ENCODE data around the gene FAM50B. TPM values are rescaled to one million over a fixed set of nuclear protein-coding genes. Genes with fewer than 3 reads are reported as not detected.
A peak's percentile ranks its signal among the peaks of the same experiment; 100 is the strongest.

Gene FAM50B
- polyA plus RNA-seq: 14.0 TPM

DNA sequence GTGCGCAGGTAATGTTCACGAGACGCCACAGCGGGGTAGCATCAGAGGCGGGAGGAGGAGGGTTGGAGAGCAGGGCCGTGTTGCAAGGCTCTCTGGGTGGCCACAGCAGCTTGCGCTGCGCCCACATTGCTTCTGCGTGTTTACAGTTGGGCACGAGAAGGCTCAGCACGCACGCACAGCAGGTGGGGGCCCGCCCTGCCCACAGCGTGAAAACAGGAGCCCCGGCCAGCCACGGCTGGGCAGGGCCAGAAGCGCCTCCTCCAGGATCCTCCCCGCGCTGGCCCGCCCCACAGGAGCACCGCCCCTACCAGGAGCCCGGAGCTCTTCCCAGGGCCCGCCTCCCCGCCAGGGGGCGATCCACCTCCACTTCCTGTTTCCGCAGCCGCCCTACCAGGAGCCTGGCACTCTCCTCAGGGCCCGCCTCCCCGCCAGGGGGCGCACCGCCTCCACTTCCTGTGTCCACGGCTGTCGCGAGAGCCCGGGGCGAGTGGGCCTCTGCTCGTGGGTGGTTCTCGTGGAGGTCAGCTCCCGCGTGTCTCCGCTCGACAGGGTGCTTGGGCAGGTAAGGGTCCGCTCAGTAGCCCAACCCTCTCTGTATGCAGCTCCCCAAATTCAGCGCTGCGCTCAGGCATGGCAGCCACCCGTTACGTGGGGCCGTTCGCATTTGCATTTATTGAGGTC, at the start of gene FAM50B:
TSS of gene FAM50B (plus strand) at position 449 of the 681 bp plus-strand sequence. CDS start 439 bp downstream, outside the sequence.
- Mint-ChIP-seq H3K4me3 (peak within 1 kb of the TSS; percentile 71 to 92 (median 82)), H3K4me1 (peaks cover 17 to 22% (median 22%) of the 10 kb centered on the region in 3 donors), H3K27ac (peak within 1 kb of the TSS; percentile 32 to 93 (median 73)), H3K36me3 (peaks cover 6% of the 10 kb centered on the region), H3K9me3 (no peaks in the 10 kb centered on the region), H3K27me3 (no peaks in the 10 kb centered on the region)

- H3K9me3 Mint-ChIP-seq: no peaks in the 10 kb centered on the region
- H3K27me3 Mint-ChIP-seq: peaks cover 2% of the 10 kb centered on the region
- H3K4me3 Mint-ChIP-seq: peak overlapping the region in 1 of 4 donors; percentile 79
- H3K4me1 Mint-ChIP-seq: peaks cover 37 to 47% (median 45%) of the 10 kb centered on the region in 3 donors
- peak overlapping the region in 1 of 3 donors; percentile 67 for H3K27ac Mint-ChIP-seq
- peaks cover 2% of the 10 kb centered on the region for H3K36me3 Mint-ChIP-seq
These were observed 49.5 kb upstream of the FAM50B start for GRCh38 chr6:3799719-3800118.

DNA sequence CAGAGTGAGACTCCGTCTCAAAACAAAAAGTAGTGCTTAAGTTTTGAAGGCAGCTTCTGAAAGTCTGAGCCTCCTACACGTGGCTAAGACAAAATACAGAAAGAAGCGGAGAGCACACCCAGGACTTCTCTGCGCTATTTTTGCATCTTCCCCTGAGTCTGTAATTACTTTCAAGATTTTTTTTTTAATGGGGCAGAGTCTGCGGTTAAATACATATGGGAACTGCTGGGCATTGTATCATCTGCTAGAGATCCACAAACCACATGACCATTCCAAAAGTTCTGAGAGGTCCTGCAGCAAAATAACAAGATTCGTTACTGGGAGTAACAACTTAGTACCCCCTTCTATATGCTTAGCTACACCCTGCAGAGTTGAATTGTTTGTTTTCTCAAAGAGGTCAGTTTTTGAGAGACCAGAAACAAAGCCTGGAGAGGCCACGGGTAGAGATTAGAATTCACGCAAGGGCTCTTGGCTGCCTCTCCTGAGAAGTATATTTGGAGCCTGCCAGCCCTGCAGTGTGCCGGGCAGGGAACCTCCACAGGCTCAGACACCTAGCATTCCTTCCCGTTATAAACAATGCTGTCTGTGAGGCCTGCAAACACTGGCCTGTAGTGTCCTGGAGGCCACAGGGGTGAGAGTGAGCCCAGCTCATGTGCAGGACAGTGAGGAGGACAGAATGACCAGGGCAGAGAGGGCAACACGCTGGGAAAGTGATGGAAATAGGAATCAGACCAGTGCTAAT, 48.2 kb upstream of the FAM50B start:
- peak overlapping the region in 1 of 4 donors; percentile 19 for H3K4me3 Mint-ChIP-seq

DNA sequence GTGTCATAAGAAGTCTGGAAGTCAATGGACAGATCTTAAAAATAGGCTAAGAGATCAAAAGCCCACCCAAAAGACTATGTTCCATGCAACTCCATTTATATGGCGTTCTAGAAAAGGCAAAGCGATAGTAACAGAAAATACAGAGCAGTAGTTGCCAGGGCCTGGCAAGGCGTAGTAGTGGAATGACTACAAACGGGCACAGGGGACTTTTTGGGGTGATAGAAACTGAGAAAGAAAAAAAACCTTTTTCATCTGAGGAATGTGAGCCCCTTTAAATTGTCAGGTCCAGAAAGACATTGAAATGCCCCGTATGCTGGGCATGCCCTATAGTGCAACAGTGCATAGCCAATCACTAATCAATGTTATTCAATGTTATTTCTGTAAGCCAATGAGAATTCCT, 47.2 kb upstream of the FAM50B start:
- Mint-ChIP-seq H3K27me3 (peaks cover 2% of the 10 kb centered on the region), H3K9me3 (no peaks in the 10 kb centered on the region), H3K27ac (peak overlapping the region in 1 of 3 donors; percentile 46)

More for the DNA sequence above, 48.2 kb upstream of the FAM50B start:
- Mint-ChIP-seq H3K36me3 (peaks cover 2% of the 10 kb centered on the region), H3K27ac (no peak overlapping the region), H3K9me3 (no peaks in the 10 kb centered on the region), H3K27me3 (peaks cover 2% of the 10 kb centered on the region), H3K4me1 (peaks cover 37 to 47% (median 45%) of the 10 kb centered on the region in 3 donors)

DNA sequence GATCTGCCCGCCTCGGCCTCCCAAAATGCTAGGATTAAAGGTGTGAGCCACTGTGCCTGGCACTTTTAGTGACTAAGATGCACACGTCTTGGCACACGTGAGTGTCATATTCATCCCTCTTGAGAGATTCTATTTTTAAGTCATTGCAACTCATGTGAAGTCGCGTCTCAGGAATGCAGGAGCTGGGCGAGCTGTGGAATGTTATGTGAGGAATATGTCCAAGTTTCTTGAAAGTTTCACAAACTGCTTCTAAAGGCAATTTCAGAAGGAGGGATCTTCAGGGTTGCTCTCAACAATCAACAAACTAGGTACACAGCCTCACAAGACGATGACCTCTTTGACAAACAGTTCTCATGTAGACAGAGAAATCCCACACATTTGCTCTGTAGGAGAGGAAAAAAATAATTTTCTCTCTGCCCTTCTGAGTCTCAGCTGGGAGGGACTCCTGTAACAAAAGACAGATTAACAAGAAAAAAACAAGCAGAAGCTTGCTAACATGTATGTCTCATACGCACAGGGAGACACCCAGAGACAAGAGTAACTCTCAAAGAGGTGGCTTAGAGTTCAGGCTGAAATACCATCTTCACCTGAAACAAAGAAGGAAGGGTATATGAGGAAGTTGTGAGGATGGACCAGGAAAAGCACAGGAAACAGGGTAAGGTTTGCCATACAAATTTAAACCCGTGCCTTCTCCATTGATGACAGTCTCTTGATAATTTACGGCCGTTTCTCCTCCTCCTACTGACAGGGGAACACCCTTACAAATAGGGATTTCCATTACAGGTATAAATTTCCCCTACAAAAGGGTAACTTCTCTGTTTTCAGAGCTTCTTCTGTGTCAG, 45.3 kb upstream of the FAM50B start:
- Mint-ChIP-seq H3K27me3 (no peaks in the 10 kb centered on the region), H3K36me3 (peaks cover 6% of the 10 kb centered on the region), H3K4me3 (peak overlapping the region in 1 of 4 donors; percentile 10), H3K4me1 (peaks cover 30 to 33% (median 33%) of the 10 kb centered on the region in 3 donors), H3K27ac (peak overlapping the region in 1 of 3 donors; percentile 69), H3K9me3 (no peaks in the 10 kb centered on the region)

More for the DNA sequence above, 47.2 kb upstream of the FAM50B start:
- Mint-ChIP-seq H3K4me1 (peaks cover 37 to 47% (median 45%) of the 10 kb centered on the region in 3 donors), H3K36me3 (peaks cover 2% of the 10 kb centered on the region), H3K4me3 (peak overlapping the region in 1 of 4 donors; percentile 23)

GRCh38 chr6:3804964-3805363, 44.2 kb upstream of the FAM50B start:
- no peaks in the 10 kb centered on the region for H3K27me3 Mint-ChIP-seq
- H3K27ac Mint-ChIP-seq: no peak overlapping the region
- H3K4me3 Mint-ChIP-seq: peak overlapping the region in 1 of 4 donors; percentile 22
- H3K4me1 Mint-ChIP-seq: peaks cover 22 to 27% (median 24%) of the 10 kb centered on the region in 3 donors
- H3K9me3 Mint-ChIP-seq: no peaks in the 10 kb centered on the region
- peaks cover 3% of the 10 kb centered on the region for H3K36me3 Mint-ChIP-seq

DNA sequence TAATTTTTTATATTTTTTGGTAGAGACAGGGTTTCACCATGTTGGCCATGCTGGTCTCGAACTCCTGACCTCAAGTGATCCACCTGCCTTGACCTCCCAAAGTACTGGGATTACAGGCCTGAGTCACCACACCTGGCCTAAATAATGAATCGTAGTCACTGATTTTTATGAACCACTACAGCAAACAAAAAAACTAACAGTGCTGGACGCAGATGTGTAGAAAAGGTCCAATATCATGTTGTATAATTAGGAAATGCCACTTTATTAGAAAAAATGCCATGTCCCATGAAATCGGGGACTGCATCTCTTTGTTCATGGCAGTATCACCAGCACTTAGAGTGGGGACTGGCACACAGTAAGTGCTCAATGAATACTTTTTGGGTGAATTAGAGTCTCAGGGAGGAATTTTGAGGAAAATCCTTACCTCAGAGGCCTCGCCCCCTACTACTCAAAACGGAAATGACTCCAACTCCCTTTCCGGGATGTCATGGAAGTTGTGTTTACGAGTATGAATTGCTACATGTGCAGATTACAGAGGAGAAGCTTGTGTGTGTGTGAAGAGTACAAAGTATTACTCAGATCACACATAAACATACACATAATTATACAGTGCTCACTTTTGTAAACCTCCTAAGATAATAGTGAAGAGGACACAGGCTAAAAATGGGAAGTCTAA, 43.6 kb upstream of the FAM50B start:
- peaks cover 18 to 22% (median 20%) of the 10 kb centered on the region in 3 donors for H3K4me1 Mint-ChIP-seq
- H3K27me3 Mint-ChIP-seq: no peaks in the 10 kb centered on the region
- H3K4me3 Mint-ChIP-seq: peak overlapping the region in 1 of 4 donors; percentile 30
- no peak overlapping the region for H3K27ac Mint-ChIP-seq
- no peaks in the 10 kb centered on the region for H3K9me3 Mint-ChIP-seq
- peaks cover 3% of the 10 kb centered on the region for H3K36me3 Mint-ChIP-seq

DNA sequence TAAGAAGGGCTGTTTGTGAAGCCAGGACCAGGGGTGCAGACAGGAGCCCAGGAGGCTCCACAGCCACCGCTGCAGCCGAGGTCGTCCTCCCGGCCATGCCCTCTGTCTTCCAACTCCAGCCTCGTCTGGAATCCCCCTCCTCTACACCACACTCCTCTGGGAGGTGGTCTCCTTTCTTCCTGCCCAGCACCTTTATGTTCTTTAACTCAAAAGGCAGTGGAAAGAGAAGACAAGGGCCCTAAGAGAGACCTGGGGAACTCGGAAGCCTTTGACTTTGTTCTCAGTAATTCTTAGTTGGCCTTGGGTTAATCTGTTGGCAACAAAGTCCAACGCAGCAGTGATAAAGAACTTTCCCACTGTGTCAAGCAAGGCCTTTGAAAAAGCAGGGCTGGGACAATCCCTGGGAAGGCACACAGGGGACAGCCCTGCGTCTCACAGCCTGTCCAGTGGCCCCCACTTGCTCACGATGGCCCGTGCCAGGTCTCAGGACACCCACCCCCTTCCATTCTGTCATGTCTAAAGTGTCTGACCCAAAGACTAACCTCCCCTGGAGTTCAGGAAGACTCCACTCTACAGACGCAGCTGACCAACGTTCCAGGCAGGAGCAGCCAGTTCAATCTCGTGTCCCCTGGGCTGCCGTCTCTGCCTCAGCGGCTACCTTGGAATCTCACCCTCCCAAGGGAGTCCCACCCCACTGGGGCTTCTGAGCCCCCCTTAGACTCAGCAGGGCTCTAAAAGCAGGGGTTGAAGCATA, 42.8 kb upstream of the FAM50B start:
- Mint-ChIP-seq H3K4me3 (peak overlapping the region in 2 of 4 donors; percentile 32 to 39), H3K27ac (no peak overlapping the region), H3K36me3 (peaks cover 3% of the 10 kb centered on the region)

GRCh38 chr6:3808199-3808598, 41.0 kb upstream of the FAM50B start:
- no peaks in the 10 kb centered on the region for H3K27me3 Mint-ChIP-seq
- no peak overlapping the region for H3K4me3 Mint-ChIP-seq
- no peaks in the 10 kb centered on the region for H3K9me3 Mint-ChIP-seq

More for the DNA sequence above, 42.8 kb upstream of the FAM50B start:
- Mint-ChIP-seq H3K27me3 (no peaks in the 10 kb centered on the region), H3K4me1 (peaks cover 11 to 14% (median 14%) of the 10 kb centered on the region in 3 donors), H3K9me3 (no peaks in the 10 kb centered on the region)

GRCh38 chr6:3808759-3809514, 40.2 kb upstream of the FAM50B start:
- Mint-ChIP-seq H3K4me1 (peaks cover 1 to 4% (median 3%) of the 10 kb centered on the region in 3 donors), H3K4me3 (no peak overlapping the region), H3K27ac (no peak overlapping the region), H3K36me3 (peaks cover 3% of the 10 kb centered on the region), H3K27me3 (no peaks in the 10 kb centered on the region), H3K9me3 (no peaks in the 10 kb centered on the region)

More at GRCh38 chr6:3808199-3808598, 41.0 kb upstream of the FAM50B start:
- Mint-ChIP-seq H3K27ac (no peak overlapping the region), H3K36me3 (peaks cover 3% of the 10 kb centered on the region), H3K4me1 (peaks cover 6 to 8% (median 6%) of the 10 kb centered on the region in 3 donors)

DNA sequence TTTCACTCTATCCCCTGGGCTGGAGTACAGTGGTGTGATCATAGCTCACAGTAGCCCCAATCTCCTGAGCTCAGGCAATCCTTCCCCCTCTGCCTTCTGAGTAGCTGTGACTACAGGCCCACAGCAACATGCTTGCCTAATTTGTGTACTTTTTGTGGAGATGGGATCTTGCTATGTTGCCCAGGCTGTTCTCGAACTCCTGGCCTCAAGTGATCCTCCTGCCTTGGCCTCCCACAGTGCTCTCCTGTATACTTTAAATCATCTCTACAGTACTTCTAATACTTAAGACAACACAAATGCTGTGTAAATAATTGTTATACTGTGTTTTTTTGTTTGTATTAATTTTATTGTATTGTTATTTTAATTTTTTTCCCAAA, 39.7 kb upstream of the FAM50B start:
- peaks cover 0 to 1% (median 0%) of the 10 kb centered on the region in 3 donors for H3K4me1 Mint-ChIP-seq
- no peak overlapping the region for H3K4me3 Mint-ChIP-seq
- H3K36me3 Mint-ChIP-seq: peaks cover 3% of the 10 kb centered on the region
- H3K27me3 Mint-ChIP-seq: no peaks in the 10 kb centered on the region
- no peaks in the 10 kb centered on the region for H3K9me3 Mint-ChIP-seq
- no peak overlapping the region for H3K27ac Mint-ChIP-seq

DNA sequence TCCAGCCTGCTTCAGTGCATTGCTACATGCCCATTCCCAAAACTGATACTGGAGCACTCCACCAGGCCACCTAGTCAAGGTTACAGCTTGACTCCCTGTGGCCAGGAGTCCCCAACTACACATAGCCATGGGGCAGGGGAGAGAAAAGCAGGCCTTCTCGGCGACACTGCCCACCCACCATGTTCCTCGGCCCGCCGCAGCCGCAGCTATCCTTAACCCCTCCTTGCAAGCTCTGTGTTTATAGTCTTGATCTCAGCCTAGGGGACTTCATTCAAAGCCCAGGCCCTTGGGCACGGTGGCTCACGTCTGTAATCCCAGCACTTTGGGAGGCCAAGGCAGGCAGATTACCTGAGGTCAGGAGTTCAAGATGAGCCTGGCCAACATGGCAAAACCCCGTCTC, 39.2 kb upstream of the FAM50B start:
- H3K36me3 Mint-ChIP-seq: peaks cover 3% of the 10 kb centered on the region
- no peaks in the 10 kb centered on the region for H3K9me3 Mint-ChIP-seq

GRCh38 chr6:3811191-3811590, 38.0 kb upstream of the FAM50B start:
- peaks cover 3% of the 10 kb centered on the region for H3K36me3 Mint-ChIP-seq
- H3K4me1 Mint-ChIP-seq: peaks cover 0 to 1% (median 0%) of the 10 kb centered on the region in 3 donors
- H3K9me3 Mint-ChIP-seq: no peaks in the 10 kb centered on the region
- peak overlapping the region in 1 of 4 donors; percentile 63 for H3K4me3 Mint-ChIP-seq
- no peaks in the 10 kb centered on the region for H3K27me3 Mint-ChIP-seq
- H3K27ac Mint-ChIP-seq: no peak overlapping the region

More for the DNA sequence above, 39.2 kb upstream of the FAM50B start:
- no peak overlapping the region for H3K27ac Mint-ChIP-seq
- H3K4me3 Mint-ChIP-seq: no peak overlapping the region
- peaks cover 0 to 1% (median 0%) of the 10 kb centered on the region in 3 donors for H3K4me1 Mint-ChIP-seq
- H3K27me3 Mint-ChIP-seq: no peaks in the 10 kb centered on the region

Data from IgD-negative memory B cell (primary cell).